ENCODE data around the gene RNPEP. TPM values are rescaled to one million over a fixed set of nuclear protein-coding genes. Genes with fewer than 3 reads are reported as not detected.

Gene RNPEP
- total and polyA plus RNA-seq, 2 experiments from 2014 or later: 32.1 to 80.3 TPM

GRCh38 chr1:202011994-202012393 is 29.5 kb downstream of the RNPEP start:
- TF ChIP-seq ZNF462 (CRISPR knock-in tag; IDR thresholded peaks at IDR 0.05): no peak
- TF ChIP-seq ETS1 (IDR thresholded peaks at IDR 0.05): no peak
- no peak for TF ChIP-seq STAT1 (IDR thresholded peaks at IDR 0.05; ENCODE audit: unreplicated experiment)
- no peak for TF ChIP-seq EZH2 (IDR thresholded peaks at IDR 0.05; ENCODE audit: low read depth, unreplicated experiment)
- no peak for TF ChIP-seq ZNF331 (CRISPR knock-in tag; IDR thresholded peaks at IDR 0.05; ENCODE audit: low read depth)
- TF ChIP-seq NANOG (IDR thresholded peaks at IDR 0.05; ENCODE audit: borderline replicate concordance): no peak
- TF ChIP-seq JUNB (IDR thresholded peaks at IDR 0.05; ENCODE audit: unreplicated experiment): no peak
- TF ChIP-seq ZNF114 (CRISPR knock-in tag; IDR thresholded peaks at IDR 0.05): no peak
- TF ChIP-seq POLR2AphosphoS5 (IDR thresholded peaks at IDR 0.05; ENCODE audit: low read depth): no peak
- TF ChIP-seq REST (IDR thresholded peaks at IDR 0.05; ENCODE audit: unreplicated experiment): no peak
- no peak for TF ChIP-seq CTCF (conservative IDR thresholded peaks at IDR 0.05; ENCODE audit: low read depth in 2 of 2)
- no peak for TF ChIP-seq CREB1 (CRISPR knock-in tag; IDR thresholded peaks at IDR 0.05; ENCODE audit: low read depth)
- no peak for TF ChIP-seq EZH2phosphoT487 (IDR thresholded peaks at IDR 0.05; ENCODE audit: unreplicated experiment)
- Mint-ChIP-seq H3K4me3 (peak overlapping the region; percentile 46; the same call in 2 of the 3 replicates), H3K27ac (no peak overlapping the region)

More at GRCh38 chr1:202011994-202012393, 29.5 kb downstream of the RNPEP start:
- H3K9me2 ChIP-seq (ENCODE audit: insufficient read depth): no peaks in the 10 kb centered on the region
- H3K27ac ChIP-seq (ENCODE audit: low read depth): no peak overlapping the region
- H2AFZ ChIP-seq: no peak overlapping the region
- H4K20me1 ChIP-seq (replicated peaks; ENCODE audit: insufficient read depth): no peaks in the 10 kb centered on the region
- no peaks in the 10 kb centered on the region for H3K27me3 ChIP-seq (ENCODE audit: insufficient read depth)
- peaks cover 10% of the 10 kb centered on the region for H3F3A ChIP-seq (replicated peaks; ENCODE audit: low read depth)
- no peak overlapping the region for H3K4me3 ChIP-seq
- no peak for ATAC-seq
- peaks cover 36% of the 10 kb centered on the region for H3K4me1 ChIP-seq (ENCODE audit: insufficient read depth)
- H3K36me3 ChIP-seq (ENCODE audit: insufficient read depth): no peaks in the 10 kb centered on the region
- no peak overlapping the region; the same call in 1 of the 2 replicates for H3K4me2 ChIP-seq
- Mint-ChIP-seq H3K9me3 (no peaks in the 10 kb centered on the region), H3K4me1 (peaks cover 41% of the 10 kb centered on the region), H3K36me3 (ENCODE audit: low read depth) (peaks cover 19% of the 10 kb centered on the region; the same call in 2 of the 3 replicates), H3K27me3 (ENCODE audit: insufficient read depth, low read depth, poor library complexity) (peaks cover 14% of the 10 kb centered on the region)
- H3K79me2 ChIP-seq (replicated peaks; ENCODE audit: insufficient read depth): peaks cover 7% of the 10 kb centered on the region
- no peak for DNase-seq (ENCODE audit: low spot score)

All from GM23338 (cell line).